Lung (tissue), 10 donors: ENCODE results near the gene RGPD3. TPM values are rescaled to one million over a fixed set of nuclear protein-coding genes. Genes with fewer than 3 reads are reported as not detected.
"Not testable (repeated sequence)": the region's sequence is repeated elsewhere in the genome, so short reads cannot be mapped to it uniquely, and the experiment has no call there.

Source experiments
- ATAC-seq: fragments of 200-7000 bp; cut with Tn5 transposase; one replicate; pipeline ENCODE4 v1.9.1; 2020; ENCODE audit warnings: moderate number of reproducible peaks; ENCODE audit not compliant: insufficient read depth, low FRiP score
- DNase-seq, 3 donors: peaks; one replicate each; pipeline ENCODE4 v3.0.0-alpha.2; 2013 to 2017
- H3K27ac ChIP-seq, 2 donors: one replicate each; pipeline ENCODE4 v1.5.1; 2013; ENCODE audit warnings: mild to moderate bottlenecking in 2 of 2, moderate library complexity in 2 of 2, control low read depth in 1 of 2, inconsistent platforms in 1 of 2, low read depth in 1 of 2, low read length in 1 of 2
- H3K27me3 ChIP-seq, 3 donors: one replicate each; pipeline ENCODE4 v1.5.1; 2013; ENCODE audit warnings: low read length in 2 of 3; ENCODE audit not compliant: control insufficient read depth in 3 of 3, insufficient read depth in 3 of 3
- H3K36me3 ChIP-seq, 4 donors: one replicate each; pipeline ENCODE4 v1.5.1; 2013; ENCODE audit warnings: low read length in 4 of 4, mild to moderate bottlenecking in 1 of 4, moderate library complexity in 1 of 4; ENCODE audit not compliant: control insufficient read depth in 4 of 4, insufficient read depth in 4 of 4
- H3K4me1 ChIP-seq, 5 donors: one replicate each; pipeline ENCODE4 v1.5.1; 2013; ENCODE audit warnings: low read length in 5 of 5, mild to moderate bottlenecking in 2 of 5, moderate library complexity in 1 of 5; ENCODE audit not compliant: control insufficient read depth in 5 of 5, insufficient read depth in 5 of 5
- H3K4me3 ChIP-seq: one replicate; pipeline ENCODE4 v1.5.1; 2013; ENCODE audit warnings: mild to moderate bottlenecking, control low read depth, moderate library complexity
- H3K9ac ChIP-seq, 2 donors: one replicate each; pipeline ENCODE4 v1.5.1; 2013; ENCODE audit warnings: low read length in 2 of 2, control low read depth in 1 of 2; ENCODE audit not compliant: insufficient read depth in 1 of 2
- H3K9me3 ChIP-seq, 4 donors: one replicate each; pipeline ENCODE4 v1.5.1; 2013; ENCODE audit warnings: low read length in 3 of 4, mild to moderate bottlenecking in 1 of 4, moderate library complexity in 1 of 4; ENCODE audit not compliant: control insufficient read depth in 4 of 4, insufficient read depth in 3 of 4
- WGBS, 2 donors: extraction: QIAGEN DNeasy Blood & Tissue Kit; methylation state at CpG; one replicate each; pipeline ENCODE4 v1.1.7; 2013; 5-methylcytosine and 5-hydroxymethylcytosine counted together
- polyA plus RNA-seq, 2 donors: library from polyadenylated mRNA; stranded (reverse); fragments of 200-250 nt; gene quantifications; one replicate each; pipeline ENCODE4 v1.2.1, GENCODE V29; 2013
- total RNA-seq, 2 donors: library from RNA; depleted of rRNA in 1 of 2; stranded (reverse); fragments of >200 nt in 1 of 2; gene quantifications; one replicate each; pipeline ENCODE4 v1.2.1, GENCODE V29; 2014 to 2021
- donor health status: Bipolar disorder and iron deficiency.
- donor health status: healthy.
- donor health status: DM: yes; HTN: yes; CAD: no.

RGPD3 gene
- total and polyA plus RNA-seq, 4 donors = 0.09 to 0.71 (median 0.17) TPM

DNA sequence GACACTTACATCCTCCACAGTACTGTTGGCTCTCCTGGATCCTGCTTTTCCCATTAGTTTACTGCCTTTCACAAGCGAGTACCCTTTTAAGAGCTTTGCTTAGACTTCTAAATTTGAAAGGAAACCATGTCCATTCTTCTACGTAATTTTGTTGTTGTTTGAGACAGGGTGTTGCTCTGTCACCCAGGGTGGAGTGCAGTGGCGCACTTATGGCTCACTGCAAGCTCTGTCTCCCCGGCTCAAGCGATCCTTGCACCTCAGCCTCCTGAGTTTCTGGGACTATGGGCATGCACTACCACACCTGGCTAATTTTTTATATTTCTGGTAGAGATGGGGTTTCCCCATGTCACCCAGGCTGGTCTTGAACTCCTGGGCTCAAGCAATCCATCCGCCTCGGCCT, 43.7 kb upstream of the RGPD3 start:
- not testable (repeated sequence) for H3K27ac ChIP-seq, DNase-seq, H3K9me3 ChIP-seq, H3K27me3 ChIP-seq, H3K36me3 ChIP-seq, H3K4me1 ChIP-seq, H3K4me3 ChIP-seq, ATAC-seq, H3K9ac ChIP-seq
- WGBS, 2 donors = 82 to 84% methylated on average over 7 of the region's 7 CpGs

- peak; percentile 48 to 68 (median 54) for DNase-seq
- not testable (repeated sequence) for H3K4me3 ChIP-seq, H3K9me3 ChIP-seq, H3K9ac ChIP-seq, H3K4me1 ChIP-seq, H3K27ac ChIP-seq, H3K27me3 ChIP-seq, H3K36me3 ChIP-seq
- peak; percentile 60 for ATAC-seq
- WGBS, 2 donors = 21 to 47% methylated on average over 10 to 13 of the region's 16 CpGs
Observed at GRCh38 chr2:106511476-106511901, 43.3 kb upstream of the RGPD3 start.

DNA sequence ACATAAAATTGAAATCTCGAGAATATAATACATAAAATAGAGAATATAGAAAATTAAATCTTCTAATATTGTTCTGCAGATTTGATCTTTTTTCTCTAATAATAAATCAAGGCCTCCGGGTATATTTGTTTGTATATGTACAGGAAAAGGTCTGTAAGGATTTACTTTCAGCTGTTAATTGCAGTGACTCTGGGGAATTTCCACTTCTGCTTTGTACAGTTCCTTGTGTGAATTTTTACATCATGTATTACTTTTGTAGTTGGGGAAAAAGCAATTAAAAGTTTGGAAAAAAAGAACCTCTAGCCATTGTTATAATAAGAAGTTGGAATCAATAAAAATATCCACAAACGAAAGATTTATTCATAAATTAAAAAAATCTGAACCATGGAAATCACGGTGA, 42.6 kb upstream of the RGPD3 start:
- 70 to 74% methylated on average over 4 of the region's 4 CpGs for WGBS, 2 donors
- not testable (repeated sequence) for H3K27me3 ChIP-seq

DNA sequence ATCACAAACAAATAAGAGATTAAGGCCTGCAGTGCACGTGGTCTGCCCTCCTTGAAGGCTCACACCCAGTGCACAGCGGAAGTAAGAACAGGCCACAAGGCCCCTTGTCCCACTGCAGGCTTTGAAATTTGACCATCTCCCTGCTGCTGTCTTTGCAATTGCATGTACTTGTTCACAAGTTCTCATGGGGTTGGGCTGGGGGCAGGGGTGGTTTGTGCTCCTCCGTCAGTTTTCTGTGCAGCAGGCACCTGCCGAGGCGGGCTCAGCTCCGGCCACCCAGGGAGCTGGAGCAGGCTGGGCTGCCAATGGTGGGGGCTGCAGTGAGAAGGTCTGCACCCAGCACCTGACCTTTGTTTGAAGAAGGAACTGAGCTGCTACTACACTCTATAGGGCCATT, 41.2 kb upstream of the RGPD3 start:
- not testable (repeated sequence) for H3K4me1 ChIP-seq, DNase-seq, H3K9ac ChIP-seq, H3K27me3 ChIP-seq, H3K27ac ChIP-seq, ATAC-seq, H3K36me3 ChIP-seq, H3K9me3 ChIP-seq, H3K4me3 ChIP-seq
- WGBS, 2 donors = 93 to 98% methylated on average over 6 of the region's 6 CpGs

More for the DNA sequence above, 42.6 kb upstream of the RGPD3 start:
- H3K9ac ChIP-seq, H3K4me3 ChIP-seq, H3K9me3 ChIP-seq, H3K27ac ChIP-seq, DNase-seq, ATAC-seq, H3K4me1 ChIP-seq, H3K36me3 ChIP-seq: not testable (repeated sequence)

- ATAC-seq, H3K4me1 ChIP-seq, H3K36me3 ChIP-seq, H3K27me3 ChIP-seq, H3K27ac ChIP-seq, H3K9ac ChIP-seq, H3K4me3 ChIP-seq, H3K9me3 ChIP-seq, DNase-seq: not testable (repeated sequence)
- WGBS, 2 donors = 84 to 93% methylated on average over 6 to 9 of the region's 11 CpGs
Observed at GRCh38 chr2:106508660-106509373, 40.6 kb upstream of the RGPD3 start.

GRCh38 chr2:106506002-106506687, 37.9 kb upstream of the RGPD3 start:
- H3K9ac ChIP-seq, H3K4me1 ChIP-seq, H3K9me3 ChIP-seq, H3K4me3 ChIP-seq, H3K27me3 ChIP-seq, DNase-seq, H3K36me3 ChIP-seq, H3K27ac ChIP-seq, ATAC-seq: not testable (repeated sequence)
- WGBS, 2 donors = 90 to 92% methylated on average over 8 to 9 of the region's 9 CpGs

DNA sequence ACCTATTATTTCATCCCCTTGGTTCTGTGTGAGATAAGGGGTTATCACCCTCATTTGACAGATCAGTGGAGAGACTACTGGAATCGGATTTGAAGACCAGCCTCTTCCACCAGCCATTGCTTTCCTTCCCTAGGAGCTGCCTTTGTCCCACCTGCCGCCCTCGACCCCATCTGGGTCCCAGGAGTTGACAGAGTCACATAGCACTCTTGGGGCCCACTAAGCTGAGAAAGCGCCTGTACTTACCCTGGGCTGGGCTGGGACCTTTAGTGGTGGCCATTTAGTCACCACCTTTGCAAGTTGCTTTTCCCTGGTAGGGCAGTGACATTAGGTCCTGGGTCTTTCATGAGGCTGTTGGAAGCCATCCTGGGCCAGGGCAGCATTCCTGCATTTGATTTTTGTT, 36.6 kb upstream of the RGPD3 start:
- H3K27ac ChIP-seq, ATAC-seq, H3K36me3 ChIP-seq, H3K9me3 ChIP-seq, H3K9ac ChIP-seq, H3K4me1 ChIP-seq, H3K27me3 ChIP-seq, H3K4me3 ChIP-seq, DNase-seq: not testable (repeated sequence)
- 88 to 90% methylated on average over 4 of the region's 4 CpGs for WGBS, 2 donors

GRCh38 chr2:106504192-106504591, 36.0 kb upstream of the RGPD3 start:
- not testable (repeated sequence) for ATAC-seq, H3K27ac ChIP-seq, DNase-seq, H3K9me3 ChIP-seq, H3K36me3 ChIP-seq, H3K27me3 ChIP-seq, H3K4me3 ChIP-seq, H3K4me1 ChIP-seq, H3K9ac ChIP-seq
- 93 to 94% methylated on average over 6 to 10 of the region's 11 CpGs for WGBS, 2 donors
